Activated CD4-positive, alpha-beta T cell treated with anti-CD3 and anti-CD28 coated beads, Interleukin-2, amount 50 U/mL, for 4 hours (primary cell): ENCODE data around the gene PMPCA.

Source experiments
- DNase-seq, 2 experiments: peaks; one replicate each; pipeline ENCODE4 v3.0.0-alpha.2; 2020

Gene PMPCA

GRCh38 chr9:136460772-136461325, 50.4 kb downstream of the PMPCA start:
- DNase-seq = no peak

GRCh38 chr9:136462664-136463063, 52.2 kb downstream of the PMPCA start:
- DNase-seq = no peak

- no peak for DNase-seq
These were observed 53.1 kb downstream of the PMPCA start for GRCh38 chr9:136463578-136463977.

- DNase-seq = no peak
These were observed 53.8 kb downstream of the PMPCA start for GRCh38 chr9:136464241-136464640.

GRCh38 chr9:136465500-136466154, 55.2 kb downstream of the PMPCA start:
- DNase-seq = no peak

GRCh38 chr9:136466155-136466541, 55.7 kb downstream of the PMPCA start:
- DNase-seq = no peak

- no peak for DNase-seq
These were observed 57.3 kb downstream of the PMPCA start for GRCh38 chr9:136467766-136468165.

- no peak for DNase-seq
These were observed 59.9 kb downstream of the PMPCA start for GRCh38 chr9:136470356-136470755.

- no peak for DNase-seq
These were observed 60.5 kb downstream of the PMPCA start for GRCh38 chr9:136470792-136471469.

GRCh38 chr9:136471802-136472487, 61.5 kb downstream of the PMPCA start:
- DNase-seq = no peak

- no peak for DNase-seq
These were observed 62.3 kb downstream of the PMPCA start for GRCh38 chr9:136472640-136473353.

GRCh38 chr9:136473354-136473721, 62.9 kb downstream of the PMPCA start:
- no peak for DNase-seq
